ENCODE results near the gene LDHAL6A. TPM values are rescaled to one million over a fixed set of nuclear protein-coding genes. Genes with fewer than 3 reads are reported as not detected.
A peak's percentile ranks its signal among the peaks of the same experiment; 100 is the strongest.

LDHAL6A gene
- total and polyA plus RNA-seq, 7 experiments from 2014 or later = 0.25 to 0.86 (median 0.37) TPM; not detected in 4

DNA sequence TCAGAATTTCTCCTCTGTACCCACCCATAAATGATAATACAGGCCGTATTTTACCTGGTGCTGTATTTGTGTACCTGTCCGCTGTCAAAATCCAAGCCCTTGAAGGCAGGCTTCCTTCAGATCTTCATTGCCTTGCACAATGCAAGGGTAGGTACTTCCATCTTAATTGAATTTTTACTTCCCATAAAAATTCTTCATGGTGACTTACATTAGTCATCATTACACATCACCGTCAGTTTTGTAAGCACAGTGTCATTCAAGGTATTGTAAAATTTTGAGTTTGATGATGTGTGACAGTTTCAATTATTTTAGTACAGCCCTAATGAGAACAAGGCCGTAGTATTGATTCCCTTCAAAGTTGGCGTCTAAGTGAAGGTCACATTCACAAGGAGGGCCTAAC lies 71.9 kb downstream of the LDHAL6A start:
- no peaks in the 10 kb centered on the region for H3K9me3 ChIP-seq (ENCODE audit: control insufficient read depth in 2 of 3, low read length in 3 of 3)
- H3K27me3 ChIP-seq (ENCODE audit: control insufficient read depth in 2 of 2, insufficient read depth in 2 of 2, low read length in 2 of 2) = no peaks in the 10 kb centered on the region
- DNase-seq (peak in 2 of 9 donors; percentile 9 to 25), ATAC-seq (no peak)
- CTCF ChIA-PET = interaction anchor here (1.9 kb wide), 1 partner anchor 13 kb away, joined by 6 read pairs; no protein-coding TSS in a partner anchor
- POLR2A ChIA-PET = interaction anchor here (0.6 to 3.2 kb wide), 15 partner anchors 8 to 1174 kb away, joined by 3 to 34 read pairs (median 9); partner anchors contain the start of genes GTF2H1, HPS5, LDHA and SPTY2D1
- Mint-ChIP-seq H3K4me1 (peaks cover 20 to 59% (median 47%) of the 10 kb centered on the region in 7 donors), H3K4me3 (peak overlapping the region; percentile 93 to 100 (median 100)), H3K36me3 (peaks cover 0 to 14% (median 10%) of the 10 kb centered on the region in 5 donors), H3K27me3 (peaks cover 0 to 3% (median 0%) of the 10 kb centered on the region in 5 donors), H3K9me3 (peaks cover 0 to 4% (median 0%) of the 10 kb centered on the region in 11 donors), H3K27ac (peak overlapping the region; percentile 99 to 100 (median 100))
- H3K36me3 ChIP-seq (ENCODE audit: control insufficient read depth in 2 of 3, insufficient read depth in 3 of 3, low read length in 3 of 3) = peaks cover 0 to 2% (median 0%) of the 10 kb centered on the region in 3 experiments
- H3K4me3 ChIP-seq (ENCODE audit: low read length) = peak overlapping the region; percentile 94
- peaks cover 18% of the 10 kb centered on the region in 2 donors for H3K4me1 ChIP-seq (ENCODE audit: control insufficient read depth in 2 of 2, insufficient read depth in 2 of 2, low read length in 2 of 2)
- intact Hi-C loops (cut with micrococcal nuclease) = loop anchor here (1.0 to 10.0 kb wide), 12 partner anchors 91 to 1835 kb away; partner anchors contain the start of genes C11orf58 (in 1 of the 2), HTATIP2 (in 1 of the 2), LDHC (in 1 of the 2) and PIK3C2A (in 1 of the 2)
- H3K27ac ChIP-seq (ENCODE audit: low read depth, low read length) = peak overlapping the region; percentile 96

Other genes with a start within 250 kb of the LDHAL6A start
- gene SAA4, start 219.1 kb upstream of the LDHAL6A start, total RNA-seq = under 1 TPM in 1 of 5 experiments, not detected in 4; 0.31 TPM
- gene SAA4, start 219.1 kb upstream of the LDHAL6A start, polyA plus RNA-seq = not detected
- not detected for gene SAA2, start 207.2 kb upstream of the LDHAL6A start, total RNA-seq
- gene SAA2, start 207.2 kb upstream of the LDHAL6A start, polyA plus RNA-seq = not detected
- gene SAA1, start 189.6 kb upstream of the LDHAL6A start, total RNA-seq = not detected
- gene SAA1, start 189.6 kb upstream of the LDHAL6A start, polyA plus RNA-seq = not detected
- gene HPS5, start 133.7 kb upstream of the LDHAL6A start, total RNA-seq = 10 to 100 TPM; 13.0 to 22.3 (median 16.6) TPM
- 10 to 100 TPM; 13.2 to 15.6 TPM for gene HPS5, start 133.7 kb upstream of the LDHAL6A start, polyA plus RNA-seq
- gene GTF2H1, start 133.3 kb upstream of the LDHAL6A start, total RNA-seq = 10 to 100 TPM; 26.3 to 63.2 (median 59.0) TPM
- gene GTF2H1, start 133.3 kb upstream of the LDHAL6A start, polyA plus RNA-seq = 10 to 100 TPM; 39.3 to 43.2 TPM
- 1,000 to 10,000 TPM in 1 of 5 experiments, 100 to 1,000 TPM in 2, 10 to 100 TPM in 2; 89.5 to 1,229 (median 211) TPM for gene LDHA, start 61.3 kb upstream of the LDHAL6A start, total RNA-seq
- gene LDHA, start 61.3 kb upstream of the LDHAL6A start, polyA plus RNA-seq = 100 to 1,000 TPM; 321 to 353 TPM
- not detected for gene LDHC, start 43.5 kb upstream of the LDHAL6A start, total RNA-seq
- 1 to 10 TPM in 1 of 2 donors, not detected in 1; 3.6 TPM for gene LDHC, start 43.5 kb upstream of the LDHAL6A start, polyA plus RNA-seq
- gene TSG101, start 71.1 kb downstream of the LDHAL6A start, total RNA-seq = 10 to 100 TPM; 16.8 to 46.3 (median 36.3) TPM
- gene TSG101, start 71.1 kb downstream of the LDHAL6A start, polyA plus RNA-seq = 10 to 100 TPM; 40.8 to 61.4 TPM
- 10 to 100 TPM in 1 of 5 experiments, 1 to 10 TPM in 4; 3.6 to 19.8 (median 5.8) TPM for gene UEVLD, start 132.9 kb downstream of the LDHAL6A start, total RNA-seq
- 1 to 10 TPM; 3.8 to 4.2 TPM for gene UEVLD, start 132.9 kb downstream of the LDHAL6A start, polyA plus RNA-seq
- gene MISFA, start 143.9 kb downstream of the LDHAL6A start, total RNA-seq = 1 to 10 TPM in 1 of 5 experiments, under 1 TPM in 1, not detected in 3; 0.75 to 2.2 TPM
- gene MISFA, start 143.9 kb downstream of the LDHAL6A start, polyA plus RNA-seq = under 1 TPM; 0.21 to 0.41 TPM
- gene SPTY2D1, start 178.5 kb downstream of the LDHAL6A start, total RNA-seq = 10 to 100 TPM; 26.0 to 37.4 (median 28.2) TPM
- 10 to 100 TPM in 1 of 2 donors, 1 to 10 TPM in 1; 7.1 to 12.6 TPM for gene SPTY2D1, start 178.5 kb downstream of the LDHAL6A start, polyA plus RNA-seq
- 1 to 10 TPM in 4 of 5 experiments, under 1 TPM in 1; 0.53 to 6.5 (median 5.5) TPM for gene TMEM86A, start 242.9 kb downstream of the LDHAL6A start, total RNA-seq
- gene TMEM86A, start 242.9 kb downstream of the LDHAL6A start, polyA plus RNA-seq = 1 to 10 TPM in 1 of 2 donors, under 1 TPM in 1; 0.69 to 1.3 TPM